Activated naive CD8-positive, alpha-beta T cell treated with anti-CD3 and anti-CD28 coated beads, Interleukin-2, amount 50 U/mL, for 24 hours (primary cell): Measurements from ENCODE around the gene FAM241B.
A peak's percentile ranks its signal among the peaks of the same experiment; 100 is the strongest.

Experiments
- ATAC-seq: fragments of 150-1000 bp; cut with Tn5 transposase; one replicate; pipeline ENCODE4 v1.10.0; 2021
- DNase-seq: peaks from one replicate; pipeline ENCODE4 v3.0.0; 2021
- H3K27ac Mint-ChIP-seq: one replicate; pipeline ENCODE4 v1.8.0; 2021; ENCODE audit warnings: mild to moderate bottlenecking, mixed read lengths
- H3K27me3 Mint-ChIP-seq: one replicate; pipeline ENCODE4 v1.8.0; 2021; ENCODE audit warnings: mixed read lengths
- H3K36me3 Mint-ChIP-seq: one replicate; pipeline ENCODE4 v1.8.0; 2021; ENCODE audit warnings: low read depth, mixed read lengths
- H3K4me1 Mint-ChIP-seq: one replicate; pipeline ENCODE4 v1.8.0; 2021; ENCODE audit warnings: mixed read lengths
- H3K4me3 Mint-ChIP-seq: one replicate; pipeline ENCODE4 v1.8.0; 2021; ENCODE audit warnings: mild to moderate bottlenecking, moderate library complexity, mixed read lengths
- H3K9me3 Mint-ChIP-seq: one replicate; pipeline ENCODE4 v1.8.0; 2021; ENCODE audit warnings: mixed read lengths

The FAM241B gene, protein sequence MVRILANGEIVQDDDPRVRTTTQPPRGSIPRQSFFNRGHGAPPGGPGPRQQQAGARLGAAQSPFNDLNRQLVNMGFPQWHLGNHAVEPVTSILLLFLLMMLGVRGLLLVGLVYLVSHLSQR

DNA sequence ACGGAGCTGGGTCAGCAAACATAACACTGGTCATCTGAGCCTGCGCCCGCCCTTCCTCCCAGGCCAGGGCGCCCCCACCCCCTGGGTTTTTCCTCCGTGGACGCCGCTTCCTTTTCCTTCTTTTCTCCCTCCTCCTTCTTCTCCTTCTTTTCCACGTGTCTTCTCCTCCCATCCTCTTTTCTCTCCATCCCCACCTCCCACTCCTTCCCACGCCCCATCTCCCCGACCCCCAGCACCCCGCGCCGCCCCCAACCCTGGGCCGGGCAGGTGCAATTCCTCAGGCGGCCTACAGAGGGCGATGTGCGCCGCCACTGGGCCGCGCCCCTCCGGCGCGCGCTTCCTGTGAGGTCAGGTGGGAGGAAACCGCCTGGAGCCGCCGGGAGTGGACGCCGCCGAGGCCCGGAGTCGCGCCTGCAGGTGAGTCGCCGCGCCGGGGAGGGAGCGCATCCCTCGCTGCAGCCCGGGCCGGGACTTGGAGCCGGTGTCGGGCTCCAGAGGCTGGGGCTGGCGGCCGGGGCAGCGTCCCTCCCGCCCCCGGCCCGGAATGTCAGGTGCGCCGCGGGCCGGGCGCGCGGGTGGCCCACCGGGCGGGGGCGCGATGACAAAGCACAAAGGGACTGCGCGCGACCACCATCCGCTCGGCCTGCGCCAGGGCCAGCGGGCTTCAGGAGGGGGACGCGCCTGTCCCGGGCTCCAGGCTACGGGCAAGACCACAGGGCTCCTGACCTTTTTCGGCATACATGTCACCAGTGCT is at the start of gene FAM241B:
FAM241B (plus strand) TSS at position 351 of the 754 bp plus-strand sequence. CDS start 1,497 bp downstream, outside the sequence.
- peaks cover 5% of the 10 kb centered on the region for H3K4me1 Mint-ChIP-seq
- H3K4me3 Mint-ChIP-seq, result peak within 1 kb of the TSS; percentile 67
- no peaks in the 10 kb centered on the region for H3K36me3 Mint-ChIP-seq
- peaks cover 4% of the 10 kb centered on the region for H3K9me3 Mint-ChIP-seq
- DNase-seq (peak; percentile 79), ATAC-seq (peak; percentile 83)
- H3K27ac Mint-ChIP-seq, result peak within 1 kb of the TSS; percentile 37
- no peaks in the 10 kb centered on the region for H3K27me3 Mint-ChIP-seq

DNA sequence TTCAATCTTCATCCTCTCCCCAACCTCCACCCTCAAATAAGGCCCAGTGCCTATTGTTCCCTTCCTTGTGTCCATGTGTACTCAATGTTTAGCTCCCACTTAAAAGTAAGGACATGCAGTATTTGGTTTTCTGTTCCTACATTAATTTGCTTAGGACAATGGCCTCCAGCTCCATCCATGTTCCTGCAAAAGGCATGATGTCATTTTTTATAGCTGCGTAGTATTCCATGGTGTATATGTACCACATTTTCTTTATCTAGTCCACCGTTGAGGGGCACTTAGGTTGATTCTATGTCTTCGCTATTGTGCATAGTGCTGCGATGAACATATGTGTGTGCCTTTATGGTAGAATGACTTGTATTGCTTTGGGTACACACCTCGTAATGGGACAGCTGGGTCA is 49.6 kb upstream of the FAM241B start:
- DNase-seq (no peak), ATAC-seq (no peak)
- H3K36me3 Mint-ChIP-seq, result no peaks in the 10 kb centered on the region
- H3K4me3 Mint-ChIP-seq, result no peak overlapping the region
- H3K27ac Mint-ChIP-seq, result no peak overlapping the region
- H3K27me3 Mint-ChIP-seq, result peaks cover 49% of the 10 kb centered on the region
- no peaks in the 10 kb centered on the region for H3K9me3 Mint-ChIP-seq
- no peaks in the 10 kb centered on the region for H3K4me1 Mint-ChIP-seq

DNA sequence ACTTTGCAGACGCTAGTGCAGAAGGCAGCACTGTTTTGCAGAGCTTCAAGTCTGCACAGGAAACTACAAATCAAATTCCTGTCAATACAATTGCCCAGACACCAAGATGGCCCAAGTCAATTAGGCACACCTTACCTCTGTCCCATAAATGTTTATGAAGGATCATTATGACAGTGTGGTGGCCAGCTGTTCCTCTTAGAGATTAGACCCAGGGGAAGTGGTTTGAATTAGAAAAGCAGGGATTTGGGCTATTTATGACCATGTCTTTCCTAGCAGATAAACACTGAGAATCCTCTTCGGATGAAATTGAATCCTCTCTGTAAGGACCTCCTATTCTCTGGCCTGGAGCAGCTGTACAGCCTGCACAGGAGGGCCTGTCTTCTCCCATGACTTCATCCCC is 46.9 kb upstream of the FAM241B start:
- no peak overlapping the region for H3K4me3 Mint-ChIP-seq
- DNase-seq (no peak), ATAC-seq (no peak)
- H3K9me3 Mint-ChIP-seq, result peaks cover 3% of the 10 kb centered on the region
- H3K27me3 Mint-ChIP-seq, result peaks cover 27% of the 10 kb centered on the region
- H3K4me1 Mint-ChIP-seq, result peaks cover 2% of the 10 kb centered on the region
- H3K36me3 Mint-ChIP-seq, result no peaks in the 10 kb centered on the region
- H3K27ac Mint-ChIP-seq, result no peak overlapping the region

DNA sequence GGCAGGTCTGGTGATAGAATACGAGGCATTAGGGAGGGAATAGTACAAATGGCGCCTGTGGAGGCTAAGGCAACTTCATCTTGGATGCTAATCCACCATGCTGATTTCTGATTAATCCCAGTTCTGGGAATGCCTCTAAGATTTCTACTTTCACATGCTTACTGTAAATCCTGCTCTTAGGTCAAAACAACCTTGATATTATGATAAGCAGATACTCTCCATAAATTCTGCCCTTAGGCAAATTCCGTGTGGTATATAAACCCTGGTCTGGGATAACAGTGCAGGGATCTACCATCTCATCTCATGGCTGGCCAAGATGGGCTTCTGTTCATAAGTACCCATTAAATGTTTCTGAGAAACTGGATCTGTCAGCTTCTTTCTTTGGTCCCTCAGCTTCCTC is 45.4 kb upstream of the FAM241B start:
- peaks cover 13% of the 10 kb centered on the region for H3K27me3 Mint-ChIP-seq
- no peaks in the 10 kb centered on the region for H3K36me3 Mint-ChIP-seq
- no peak for DNase-seq
- H3K4me3 Mint-ChIP-seq, result no peak overlapping the region
- H3K9me3 Mint-ChIP-seq, result peaks cover 3% of the 10 kb centered on the region
- H3K4me1 Mint-ChIP-seq, result peaks cover 11% of the 10 kb centered on the region
- no peak overlapping the region for H3K27ac Mint-ChIP-seq
- ATAC-seq, result no peak

DNA sequence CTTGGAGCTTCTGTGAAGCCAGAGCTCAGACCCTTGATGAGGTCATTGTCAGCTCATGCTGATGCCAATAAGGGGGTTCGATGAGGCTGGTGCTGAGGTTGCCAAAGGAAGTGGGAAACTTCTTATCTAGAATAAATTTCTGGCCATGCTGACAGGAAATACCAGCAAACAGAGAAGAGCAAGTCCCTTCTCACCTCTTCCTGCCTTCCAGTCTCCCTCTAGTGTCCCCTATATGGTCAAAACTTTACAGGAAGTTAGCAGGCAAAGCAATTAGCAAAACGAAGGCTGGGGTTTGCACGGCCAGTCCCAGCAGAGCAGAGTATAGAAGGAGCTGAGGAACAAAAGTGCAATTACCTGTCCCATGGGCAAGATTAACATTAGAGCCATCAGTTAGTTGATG is 41.7 kb upstream of the FAM241B start:
- Mint-ChIP-seq H3K4me3 (no peak overlapping the region), H3K36me3 (no peaks in the 10 kb centered on the region), H3K9me3 (peaks cover 3% of the 10 kb centered on the region), H3K27me3 (no peaks in the 10 kb centered on the region), H3K4me1 (peaks cover 11% of the 10 kb centered on the region), H3K27ac (no peak overlapping the region)
- ATAC-seq, result no peak
- no peak for DNase-seq

DNA sequence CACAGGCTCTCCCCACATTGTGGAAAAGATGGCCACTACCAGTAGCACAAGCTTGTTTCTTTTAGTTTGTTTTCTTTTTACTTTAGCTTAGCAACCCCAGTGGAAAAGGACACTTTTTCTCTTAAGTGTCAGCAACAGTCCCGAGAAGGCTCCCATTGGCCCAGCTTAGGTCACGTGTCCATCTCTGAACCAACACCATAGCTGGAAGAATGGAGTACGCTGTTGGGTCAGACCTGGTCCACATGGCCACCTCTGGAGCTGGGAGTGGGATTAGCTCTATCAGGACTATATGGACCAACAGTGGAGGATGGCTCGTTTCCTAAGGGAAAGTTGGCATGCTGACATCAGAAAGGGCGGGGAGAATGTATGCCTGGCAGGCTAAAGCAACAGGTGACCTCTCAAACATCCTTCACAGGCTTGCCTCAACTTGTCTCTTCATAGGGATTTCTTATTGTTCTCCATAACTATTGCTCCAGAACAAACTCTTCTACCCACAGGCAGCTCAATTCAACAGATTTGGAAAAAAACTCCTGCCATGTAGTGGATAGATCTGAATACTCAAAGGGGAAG is 29.2 kb upstream of the FAM241B start:
- ATAC-seq (no peak), DNase-seq (no peak)
- Mint-ChIP-seq H3K36me3 (no peaks in the 10 kb centered on the region), H3K4me3 (no peak overlapping the region), H3K27me3 (peaks cover 4% of the 10 kb centered on the region), H3K4me1 (no peaks in the 10 kb centered on the region), H3K27ac (no peak overlapping the region), H3K9me3 (no peaks in the 10 kb centered on the region)

DNA sequence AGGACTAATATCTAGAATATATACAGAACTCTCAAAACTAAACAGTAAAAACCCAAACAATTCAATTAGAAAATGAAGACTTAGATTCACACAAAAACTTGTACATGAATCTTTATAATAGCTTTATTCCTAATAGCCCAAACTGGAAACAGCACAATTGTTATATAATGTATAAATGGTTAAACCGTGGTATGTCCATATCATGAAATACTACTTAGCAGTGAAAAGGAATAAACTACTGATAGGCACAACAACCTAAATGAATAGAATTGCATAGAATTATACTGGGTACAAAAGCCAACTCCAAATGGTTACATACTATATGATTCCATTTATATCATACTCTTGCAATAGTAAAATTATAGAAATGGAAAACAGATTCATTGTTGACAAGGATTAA is 21.0 kb upstream of the FAM241B start:
- Mint-ChIP-seq H3K4me3 (no peak overlapping the region), H3K27ac (no peak overlapping the region), H3K36me3 (no peaks in the 10 kb centered on the region), H3K9me3 (peaks cover 6% of the 10 kb centered on the region), H3K27me3 (peaks cover 1% of the 10 kb centered on the region), H3K4me1 (no peaks in the 10 kb centered on the region)
- no peak for ATAC-seq
- DNase-seq, result no peak

DNA sequence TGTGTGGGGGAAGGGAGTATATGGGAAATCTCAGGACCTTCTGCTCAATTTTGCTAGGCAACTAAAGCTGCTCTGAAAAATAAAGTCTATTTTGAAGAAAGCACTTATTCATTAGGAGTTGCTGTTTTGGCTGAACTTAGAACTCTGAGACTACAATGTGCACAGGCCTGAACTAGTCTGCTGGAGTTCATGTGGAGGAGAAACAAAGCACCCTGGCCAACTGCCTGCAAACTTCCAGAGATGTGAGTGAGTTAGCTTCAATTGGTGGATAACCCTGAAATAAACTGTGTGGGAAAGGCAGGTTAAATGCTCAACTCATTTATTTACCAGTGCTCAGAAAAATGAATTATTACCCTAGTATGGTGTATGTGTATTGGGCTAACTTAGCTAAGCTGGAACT is 17.3 kb upstream of the FAM241B start:
- Mint-ChIP-seq H3K4me1 (no peaks in the 10 kb centered on the region), H3K9me3 (peaks cover 6% of the 10 kb centered on the region), H3K36me3 (no peaks in the 10 kb centered on the region), H3K27me3 (no peaks in the 10 kb centered on the region), H3K4me3 (no peak overlapping the region), H3K27ac (no peak overlapping the region)
- DNase-seq (no peak), ATAC-seq (no peak)

DNA sequence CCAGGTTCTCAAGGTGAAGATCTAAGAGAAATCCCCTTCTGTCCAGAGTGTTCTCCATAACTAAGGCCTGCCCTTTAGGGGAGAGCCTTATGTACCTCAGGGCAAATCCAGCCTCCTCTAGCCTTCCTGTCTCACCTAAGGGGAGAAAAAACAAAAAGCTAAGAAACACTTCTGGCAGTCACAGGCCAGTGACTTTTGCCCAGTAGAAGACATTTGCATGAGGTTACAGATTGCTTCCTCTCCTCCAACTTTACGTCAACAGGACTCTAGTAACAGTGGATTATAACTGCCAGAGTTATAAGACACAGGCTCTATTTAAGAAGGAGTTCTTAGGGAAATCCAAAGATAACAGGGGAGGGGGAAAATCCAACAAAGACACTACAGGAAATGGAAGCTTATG is 15.9 kb upstream of the FAM241B start:
- Mint-ChIP-seq H3K4me1 (no peaks in the 10 kb centered on the region), H3K27ac (no peak overlapping the region), H3K27me3 (no peaks in the 10 kb centered on the region), H3K36me3 (no peaks in the 10 kb centered on the region), H3K4me3 (no peak overlapping the region), H3K9me3 (no peaks in the 10 kb centered on the region)
- ATAC-seq (no peak), DNase-seq (no peak)

DNA sequence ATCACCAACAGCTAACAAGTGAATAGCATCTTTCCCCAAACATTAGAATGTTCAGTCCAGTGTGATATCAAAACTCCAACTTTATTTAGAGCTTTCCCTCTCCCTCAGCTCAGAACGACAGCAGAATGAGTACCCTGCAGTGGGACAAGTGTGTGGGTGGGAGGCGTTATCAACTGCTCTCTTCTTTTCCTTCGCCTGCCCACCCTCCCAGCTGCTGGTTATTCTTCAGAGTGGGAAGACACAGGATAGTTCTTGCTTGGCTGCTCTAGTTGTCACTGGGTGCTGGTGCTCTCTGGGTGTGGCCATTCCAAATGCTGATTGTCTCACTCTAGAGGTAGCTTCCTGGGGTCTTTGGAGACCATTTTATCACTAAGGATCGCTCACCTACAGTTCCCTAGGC is 13.7 kb upstream of the FAM241B start:
- Mint-ChIP-seq H3K4me3 (no peak overlapping the region), H3K9me3 (no peaks in the 10 kb centered on the region), H3K27ac (no peak overlapping the region), H3K4me1 (peaks cover 12% of the 10 kb centered on the region), H3K36me3 (no peaks in the 10 kb centered on the region), H3K27me3 (no peaks in the 10 kb centered on the region)
- no peak for DNase-seq
- no peak for ATAC-seq

DNA sequence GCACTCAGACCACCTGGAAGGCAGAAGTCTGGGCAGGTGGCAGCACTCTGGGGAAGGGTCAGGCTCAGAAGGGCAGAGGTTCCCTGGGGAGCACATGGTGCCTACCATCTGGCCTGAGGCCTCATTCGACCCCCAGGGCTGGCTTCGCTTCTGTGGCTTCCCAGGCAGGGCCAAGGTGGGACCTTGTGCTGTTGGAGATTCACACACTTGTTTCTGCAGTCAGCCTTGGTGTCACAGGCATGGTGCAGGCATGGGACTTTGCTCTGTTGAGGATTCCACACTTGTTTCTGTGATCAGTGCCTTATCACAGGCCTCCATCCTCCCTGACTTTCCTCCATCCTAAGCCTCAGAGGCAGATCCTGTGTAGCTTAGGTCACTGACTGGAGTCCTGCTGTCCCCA is 11.3 kb upstream of the FAM241B start:
- Mint-ChIP-seq H3K4me3 (no peak overlapping the region), H3K36me3 (peaks cover 1% of the 10 kb centered on the region), H3K9me3 (peaks cover 12% of the 10 kb centered on the region), H3K4me1 (peaks cover 19% of the 10 kb centered on the region), H3K27me3 (no peaks in the 10 kb centered on the region), H3K27ac (no peak overlapping the region)
- no peak for DNase-seq
- no peak for ATAC-seq

DNA sequence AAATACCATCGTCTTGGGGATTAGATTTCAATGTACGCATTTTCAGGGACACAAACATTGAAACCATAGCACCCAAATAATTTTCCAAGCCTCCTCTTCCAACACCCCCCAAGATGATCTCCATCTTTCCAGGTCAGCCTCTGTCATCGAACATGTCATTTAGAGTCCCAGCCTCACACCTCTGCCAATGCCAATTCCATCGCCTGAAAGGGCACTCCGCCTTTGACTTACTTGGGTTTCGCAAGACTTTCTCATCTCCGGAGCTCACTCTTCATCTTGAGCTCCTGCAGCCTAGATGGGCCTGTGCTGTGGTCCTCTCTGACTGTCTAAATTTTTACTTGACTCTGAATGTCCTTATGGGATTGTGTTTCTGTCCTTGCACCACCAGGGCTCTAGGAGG is 10.4 kb upstream of the FAM241B start:
- H3K4me1 Mint-ChIP-seq, result peaks cover 26% of the 10 kb centered on the region
- no peak overlapping the region for H3K27ac Mint-ChIP-seq
- ATAC-seq (no peak), DNase-seq (no peak)
- H3K9me3 Mint-ChIP-seq, result peaks cover 20% of the 10 kb centered on the region
- H3K27me3 Mint-ChIP-seq, result no peaks in the 10 kb centered on the region
- H3K4me3 Mint-ChIP-seq, result no peak overlapping the region
- peaks cover 1% of the 10 kb centered on the region for H3K36me3 Mint-ChIP-seq

DNA sequence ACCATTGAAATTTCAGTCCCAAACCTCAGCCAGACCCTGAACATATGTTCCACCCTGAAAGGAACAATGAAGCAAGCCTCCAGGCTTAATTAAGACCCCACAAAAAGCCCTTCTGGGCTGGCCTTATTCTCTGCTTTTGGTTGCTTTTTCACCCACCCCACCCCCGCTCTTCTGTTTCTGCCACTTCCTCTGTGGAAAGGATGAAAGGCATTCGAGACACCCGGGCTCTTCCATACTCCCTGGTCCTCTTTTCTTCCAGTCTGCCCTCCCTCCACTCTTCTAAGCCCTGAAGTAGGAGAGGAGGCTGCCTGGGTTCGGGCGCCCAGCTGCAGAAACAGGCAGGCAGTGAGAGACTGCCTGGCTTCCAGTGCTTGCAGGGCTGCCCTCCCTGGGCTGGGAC is 9.4 kb upstream of the FAM241B start:
- peaks cover 25% of the 10 kb centered on the region for H3K9me3 Mint-ChIP-seq
- no peak for ATAC-seq
- DNase-seq, result no peak
- H3K27ac Mint-ChIP-seq, result no peak overlapping the region
- no peaks in the 10 kb centered on the region for H3K27me3 Mint-ChIP-seq
- peaks cover 1% of the 10 kb centered on the region for H3K36me3 Mint-ChIP-seq
- H3K4me1 Mint-ChIP-seq, result peaks cover 26% of the 10 kb centered on the region
- H3K4me3 Mint-ChIP-seq, result no peak overlapping the region

DNA sequence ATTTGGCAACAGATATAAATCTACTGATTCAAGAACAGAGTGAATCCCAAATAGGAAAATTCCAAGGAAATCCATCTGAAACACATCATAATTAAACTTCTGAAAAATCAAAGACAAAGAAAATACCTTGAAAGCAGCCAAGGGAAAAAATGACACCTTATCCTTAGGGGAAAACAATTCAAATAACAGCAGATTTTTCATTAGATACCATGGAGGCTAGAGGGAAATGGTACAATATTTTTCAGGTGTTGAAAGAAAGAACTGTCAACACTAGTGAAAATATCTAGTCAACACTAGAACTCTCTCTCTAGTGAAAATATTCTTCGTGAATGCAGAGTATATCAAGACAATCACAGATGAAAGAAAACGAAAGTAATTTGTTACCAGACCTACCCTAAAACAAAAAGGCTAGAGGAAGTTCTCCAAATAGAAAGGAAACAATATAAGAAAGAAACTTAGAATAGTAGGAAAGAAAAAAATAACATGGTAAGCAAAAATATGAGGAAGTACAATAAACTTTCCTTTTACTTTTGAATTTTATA is 5.7 kb upstream of the FAM241B start:
- H3K4me1 Mint-ChIP-seq, result peaks cover 26% of the 10 kb centered on the region
- H3K36me3 Mint-ChIP-seq, result peaks cover 1% of the 10 kb centered on the region
- no peak for ATAC-seq
- no peak overlapping the region for H3K27ac Mint-ChIP-seq
- DNase-seq, result no peak
- H3K27me3 Mint-ChIP-seq, result no peaks in the 10 kb centered on the region
- peaks cover 25% of the 10 kb centered on the region for H3K9me3 Mint-ChIP-seq
- no peak overlapping the region for H3K4me3 Mint-ChIP-seq

DNA sequence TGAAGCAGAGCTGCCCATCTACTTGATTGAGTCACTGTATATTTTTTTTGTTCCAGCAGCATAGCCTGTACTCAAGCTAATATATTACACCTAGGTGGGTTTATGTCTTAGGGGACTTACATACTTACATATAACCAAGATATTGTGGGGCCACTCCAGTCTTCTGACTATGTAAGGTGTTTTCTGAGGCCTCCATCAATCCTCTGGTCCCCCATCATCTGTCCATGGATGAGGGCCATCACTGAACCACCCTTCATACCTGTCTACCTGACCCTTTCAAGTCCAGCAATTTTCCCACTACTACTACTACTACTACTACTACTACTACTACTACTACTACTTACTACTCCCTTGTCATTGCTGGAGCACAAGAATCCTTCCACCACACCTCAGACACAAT is 3.2 kb upstream of the FAM241B start:
- Mint-ChIP-seq H3K9me3 (peaks cover 25% of the 10 kb centered on the region), H3K4me3 (no peak overlapping the region), H3K36me3 (peaks cover 1% of the 10 kb centered on the region), H3K4me1 (peaks cover 18% of the 10 kb centered on the region), H3K27me3 (no peaks in the 10 kb centered on the region), H3K27ac (no peak overlapping the region)
- DNase-seq (no peak), ATAC-seq (no peak)
